OCI-M1 (cell line): ENCODE data around the gene RYR2.
"Not testable (repeated sequence)": the region's sequence is repeated elsewhere in the genome, so short reads cannot be mapped to it uniquely, and the experiment has no call there.

Source experiments
- DNase-seq: peaks from one replicate; lab custom pipeline; 2025; lab: John Stamatoyannopoulos, UW

The RYR2 gene

DNA sequence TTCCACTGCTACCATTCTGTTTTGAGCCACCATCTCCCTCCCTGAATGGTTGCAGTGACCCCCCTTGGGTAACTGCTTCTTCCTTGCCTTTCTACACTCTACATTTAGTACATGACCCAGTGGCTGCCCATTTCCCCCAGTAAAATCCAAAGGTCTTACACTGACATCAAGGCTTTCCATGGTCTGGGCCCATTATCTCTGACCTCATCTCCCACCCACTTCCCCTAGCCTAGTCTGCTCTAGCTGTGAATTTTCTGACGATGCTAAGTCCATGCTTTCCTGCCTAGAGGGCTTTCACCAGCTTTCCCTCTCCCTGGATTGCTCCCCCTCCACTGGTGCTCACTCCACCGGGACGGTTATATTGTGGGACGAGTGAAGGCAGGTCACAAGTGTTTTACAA lies 219.2 kb downstream of the RYR2 start:
- DNase-seq: peak; percentile 22

DNA sequence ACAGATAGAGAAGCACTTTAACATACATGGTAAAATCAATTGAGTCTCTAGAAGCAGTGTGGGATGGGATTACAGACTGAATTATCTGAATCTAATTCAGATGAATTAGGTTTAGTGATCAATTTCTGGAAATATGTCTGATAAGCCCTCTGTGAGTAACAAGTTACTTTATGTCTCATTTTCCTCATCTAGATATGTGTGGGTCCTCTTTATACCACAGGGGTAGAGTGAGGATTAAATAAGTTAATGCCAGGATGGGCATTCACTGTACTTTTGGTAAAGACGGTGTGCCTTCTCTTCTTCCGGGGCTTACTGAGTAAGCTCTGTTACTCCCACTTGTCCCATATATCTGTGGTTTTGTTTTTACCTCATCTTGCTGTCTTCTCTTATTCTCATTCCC lies 225.8 kb downstream of the RYR2 start:
- DNase-seq: no peak

DNA sequence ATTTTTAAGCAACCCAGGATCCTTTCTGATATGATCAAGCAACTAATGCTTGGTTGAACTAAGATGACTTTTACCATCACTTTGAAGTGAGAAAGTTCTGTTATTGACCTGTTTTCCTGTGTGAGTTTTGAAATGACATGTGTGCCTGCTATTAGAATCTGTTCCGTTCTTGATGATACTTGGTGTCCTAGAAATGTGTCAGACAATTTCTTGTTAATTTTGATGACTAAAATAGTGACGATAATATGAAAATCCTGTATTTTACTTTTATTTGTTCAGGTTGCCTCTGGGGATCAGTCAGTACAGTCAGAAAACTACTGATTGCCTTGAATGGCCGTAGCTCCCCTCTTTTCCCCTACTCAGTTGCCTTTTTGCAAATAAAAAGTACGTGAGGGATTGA lies 228.0 kb downstream of the RYR2 start:
- DNase-seq: no peak

DNA sequence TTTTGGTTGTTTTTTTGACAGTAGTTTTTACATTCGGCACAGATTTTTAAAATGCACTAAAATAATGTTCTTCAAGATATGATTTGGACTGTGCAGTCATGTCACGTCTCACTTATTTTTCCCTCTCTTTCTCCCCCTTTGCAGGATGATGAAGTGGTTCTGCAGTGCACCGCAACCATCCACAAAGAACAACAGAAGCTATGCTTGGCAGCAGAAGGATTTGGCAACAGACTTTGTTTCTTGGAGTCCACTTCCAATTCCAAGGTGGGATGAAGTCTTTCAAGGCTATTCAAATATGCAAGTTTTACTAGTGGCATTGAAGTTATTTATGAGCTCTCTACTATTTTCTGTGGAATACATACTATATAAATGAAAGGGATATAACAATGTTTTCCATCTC lies 228.4 kb downstream of the RYR2 start:
- no peak for DNase-seq

DNA sequence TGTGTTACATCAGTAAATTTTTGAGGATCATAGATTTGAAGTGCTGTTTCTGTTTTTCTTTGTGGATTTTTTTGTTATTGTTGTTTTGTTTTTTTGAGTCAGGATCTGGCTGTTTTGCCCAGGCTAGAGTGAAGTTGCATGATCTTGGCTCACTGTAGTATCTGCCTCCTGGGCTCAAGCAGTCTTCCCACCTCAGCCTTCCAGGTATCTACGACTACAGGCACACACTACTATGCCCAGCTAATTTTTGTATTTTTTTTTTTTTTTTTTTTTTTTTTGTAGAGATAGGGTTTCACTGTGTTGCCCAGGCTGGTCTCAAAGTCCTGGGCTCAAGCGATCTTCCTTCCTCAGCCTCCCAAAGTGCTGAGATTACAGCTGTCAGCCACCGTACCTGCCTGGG lies 236.0 kb downstream of the RYR2 start:
- DNase-seq: not testable (repeated sequence)

DNA sequence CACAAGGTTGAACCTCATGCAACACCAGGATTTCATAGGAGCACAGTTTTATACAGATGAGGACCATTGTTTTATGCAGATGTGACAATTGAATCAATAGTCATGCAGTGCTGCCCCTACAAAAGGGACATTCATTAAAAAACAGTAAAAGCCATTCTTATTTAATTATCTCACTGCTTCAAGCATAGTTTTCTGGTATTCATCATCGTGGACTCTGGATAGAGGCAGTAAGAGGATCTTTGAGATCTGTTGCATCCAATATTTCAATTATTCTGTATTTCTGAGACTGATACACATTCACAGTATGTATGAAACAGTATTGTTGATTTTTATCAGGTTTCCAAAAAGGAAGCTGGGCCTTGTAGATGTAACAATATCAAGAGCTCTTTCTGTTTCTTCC lies 237.6 kb downstream of the RYR2 start:
- no peak for DNase-seq

DNA sequence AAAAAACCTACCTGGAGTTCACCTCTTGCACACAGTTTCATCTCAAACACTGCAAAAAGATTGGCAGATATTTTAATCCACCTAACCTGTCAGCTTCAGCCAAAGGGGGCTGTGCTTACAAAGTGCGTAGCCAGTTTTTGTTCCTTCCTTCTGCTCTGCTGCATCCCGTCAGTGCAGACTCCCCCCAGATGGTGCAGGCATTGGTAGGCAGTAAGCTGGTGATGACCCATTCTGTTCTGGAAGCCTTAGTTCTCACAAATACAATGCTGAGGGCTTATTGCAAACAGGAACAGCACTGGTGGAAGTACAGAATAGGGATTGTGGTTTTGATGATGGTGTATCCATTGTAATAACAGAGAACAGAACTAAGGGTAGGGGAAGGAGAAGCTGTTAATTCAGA lies 239.5 kb downstream of the RYR2 start:
- DNase-seq: no peak

DNA sequence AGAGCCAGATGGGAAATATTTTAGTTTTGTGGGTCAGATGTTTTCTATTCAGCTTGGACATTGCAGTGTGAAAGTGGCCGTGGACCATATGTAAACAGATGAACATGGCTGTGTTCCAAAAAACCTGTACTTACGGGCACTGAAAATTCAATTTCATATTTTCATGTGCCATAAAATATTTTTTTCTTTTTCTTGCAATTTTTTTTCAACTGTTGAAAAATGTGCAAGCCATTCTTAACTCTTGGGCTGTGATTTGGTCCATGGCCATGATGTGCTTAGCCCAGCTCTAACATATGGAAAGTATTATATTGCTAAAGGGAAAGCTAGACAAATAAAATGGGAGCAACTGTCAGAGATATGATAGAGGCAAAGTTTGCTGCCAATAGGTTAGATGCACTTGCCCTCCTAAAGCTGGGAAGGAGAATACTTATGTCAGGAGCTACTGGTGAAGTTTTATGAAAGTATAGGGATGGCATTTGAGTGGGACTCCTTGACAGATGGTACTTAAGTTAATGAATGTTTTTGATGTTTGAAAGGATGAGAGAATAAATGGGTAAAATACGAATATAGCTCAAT lies 240.3 kb downstream of the RYR2 start:
- DNase-seq: no peak

DNA sequence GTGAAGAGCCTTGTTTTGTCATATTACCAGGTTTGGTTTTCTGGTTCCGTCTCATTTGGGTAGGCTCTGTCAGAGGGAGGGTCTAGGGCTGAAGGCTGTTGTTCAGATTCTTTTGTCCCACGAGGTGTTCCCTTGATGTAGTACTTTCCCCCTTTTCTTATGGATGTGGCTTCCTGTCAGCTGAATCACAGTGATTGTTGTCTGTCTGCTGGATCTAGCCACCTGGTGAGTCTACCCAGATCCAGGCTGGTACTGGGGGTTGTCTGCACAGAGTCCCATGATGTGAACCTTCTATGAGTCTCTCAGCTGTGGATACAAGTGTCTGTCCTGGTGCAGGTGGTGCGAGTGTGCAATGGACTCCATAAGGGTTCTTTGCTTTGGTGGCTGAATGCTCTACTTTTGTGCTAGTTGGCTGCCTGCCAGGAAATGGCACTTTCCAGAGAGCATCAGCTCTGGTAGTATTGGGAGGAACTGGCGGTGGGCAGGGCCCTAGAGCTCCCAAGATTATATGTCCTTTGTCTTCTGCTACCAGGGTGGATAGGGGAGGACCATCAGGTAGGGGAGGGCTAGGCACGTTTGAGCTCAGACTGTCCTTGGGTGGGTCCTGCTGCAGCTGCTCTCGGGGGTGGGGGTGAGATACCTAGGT lies 246.0 kb downstream of the RYR2 start:
- DNase-seq: no peak

DNA sequence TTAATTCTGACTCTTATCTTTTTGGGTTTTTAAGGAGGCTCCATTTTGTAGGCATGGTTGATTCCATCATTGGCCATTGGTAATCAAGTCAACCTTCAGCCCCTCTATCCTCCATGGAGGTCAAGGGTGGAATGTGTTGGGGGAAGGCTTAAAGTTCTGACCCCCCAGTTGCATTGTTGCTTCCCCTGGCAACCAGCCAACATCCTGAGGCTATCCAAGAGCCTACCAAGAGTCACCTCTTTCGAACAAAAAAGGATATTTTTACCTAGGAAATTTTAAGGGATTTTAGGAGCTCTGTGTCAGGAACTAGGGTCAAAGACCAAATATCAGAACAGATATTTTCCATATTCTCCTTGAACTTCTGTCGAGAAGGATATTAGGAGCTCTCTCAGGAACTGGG lies 251.8 kb downstream of the RYR2 start:
- no peak for DNase-seq

DNA sequence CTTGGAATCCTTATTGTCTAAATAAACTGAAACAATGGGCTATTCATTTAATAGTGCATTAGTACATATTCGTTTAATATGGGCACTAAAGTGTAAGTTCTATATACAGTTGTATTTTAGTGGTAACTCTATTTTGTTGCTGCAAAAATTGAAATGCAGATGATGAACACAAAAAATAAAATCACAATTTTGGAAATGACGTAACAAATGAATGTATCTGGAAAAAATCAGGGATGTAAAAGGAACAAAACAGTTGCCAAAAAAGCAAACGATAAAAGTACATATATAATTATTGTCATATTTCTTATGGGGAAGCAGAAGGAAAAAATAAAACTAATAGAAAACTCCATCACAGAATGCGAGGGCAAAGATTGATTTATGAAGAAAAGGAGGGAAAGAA lies 254.9 kb downstream of the RYR2 start:
- DNase-seq: no peak

DNA sequence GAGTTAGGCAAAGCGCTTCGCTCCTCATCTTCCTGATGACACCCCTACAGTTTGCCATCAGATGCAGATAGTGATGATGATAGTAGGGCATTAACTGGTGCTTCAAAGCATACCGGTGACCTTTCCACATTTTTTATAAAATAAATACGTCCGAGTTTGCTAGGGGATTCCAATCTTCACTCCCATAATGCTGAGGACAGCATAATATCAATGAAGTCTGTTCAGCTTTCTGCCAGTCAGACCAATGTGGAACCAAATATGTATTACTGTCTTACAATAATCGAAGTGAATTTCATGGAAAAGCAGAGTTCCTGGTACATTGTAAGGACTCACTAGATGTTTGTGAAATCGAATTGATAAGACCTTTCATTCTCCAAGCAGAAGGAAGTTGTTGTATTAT lies 258.7 kb downstream of the RYR2 start:
- DNase-seq: no peak

DNA sequence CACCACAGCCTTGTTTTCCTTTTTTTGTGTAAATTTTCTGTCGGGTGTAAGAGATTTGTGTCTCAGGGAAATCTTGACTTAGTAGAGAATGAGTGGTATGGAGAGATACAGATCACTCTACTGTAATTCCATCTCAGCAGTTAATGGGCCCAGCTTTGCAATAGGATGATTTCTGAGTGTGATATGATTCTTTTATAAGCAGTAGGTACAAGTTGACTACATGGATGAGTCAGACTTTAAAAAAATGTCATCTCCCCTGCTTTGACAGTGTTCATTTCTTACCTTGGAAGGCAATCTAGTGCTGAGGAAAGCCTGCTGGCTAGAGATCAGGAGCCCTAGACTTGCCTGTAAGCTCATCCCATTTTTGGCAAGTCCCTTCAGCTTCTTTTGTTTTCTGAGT lies 261.9 kb downstream of the RYR2 start:
- no peak for DNase-seq

DNA sequence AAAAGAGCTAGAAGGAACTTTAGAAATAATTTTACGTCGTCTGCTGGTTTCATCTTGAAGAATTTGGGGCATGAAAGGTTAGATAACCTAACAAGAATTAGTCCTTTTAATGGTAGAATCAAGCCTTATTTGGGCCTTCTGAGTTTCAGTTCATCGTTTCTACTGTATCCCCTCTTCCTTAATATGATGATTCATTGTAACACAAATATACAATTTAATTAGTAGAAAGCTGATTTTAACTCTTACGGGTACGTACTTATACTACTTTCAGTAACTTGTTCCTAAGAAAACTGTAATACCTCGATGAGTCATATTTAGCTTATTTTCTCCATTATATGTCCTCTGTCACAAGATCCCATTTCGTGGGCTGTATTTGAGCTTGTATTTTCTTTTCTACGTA lies 264.7 kb downstream of the RYR2 start:
- DNase-seq: no peak

DNA sequence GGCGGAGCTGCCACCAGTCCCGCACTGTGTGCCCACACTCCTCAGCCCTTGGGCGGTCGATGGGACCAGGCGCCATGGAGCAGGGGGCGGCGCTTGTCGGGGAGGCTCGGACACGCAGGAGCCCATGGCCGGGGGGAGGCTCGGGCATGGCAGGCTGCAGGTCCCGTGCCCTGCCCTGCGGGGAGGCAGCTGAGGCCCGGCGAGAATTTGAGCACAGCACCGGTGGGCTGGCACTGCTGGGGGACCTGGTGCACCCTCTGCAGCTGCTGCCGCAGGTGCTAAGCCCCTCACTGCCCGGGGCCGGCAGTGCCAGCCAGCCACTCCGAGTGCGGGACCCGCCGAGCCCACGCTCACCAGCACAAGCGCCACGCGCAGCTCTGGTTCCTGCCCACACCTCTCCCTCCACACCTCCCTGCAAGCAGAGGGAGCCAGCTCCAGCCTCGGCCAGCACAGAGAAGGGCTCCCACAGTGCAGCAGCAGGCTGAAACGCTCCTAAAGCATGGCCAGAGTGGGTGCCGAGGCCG lies 267.7 kb downstream of the RYR2 start:
- DNase-seq: no peak

DNA sequence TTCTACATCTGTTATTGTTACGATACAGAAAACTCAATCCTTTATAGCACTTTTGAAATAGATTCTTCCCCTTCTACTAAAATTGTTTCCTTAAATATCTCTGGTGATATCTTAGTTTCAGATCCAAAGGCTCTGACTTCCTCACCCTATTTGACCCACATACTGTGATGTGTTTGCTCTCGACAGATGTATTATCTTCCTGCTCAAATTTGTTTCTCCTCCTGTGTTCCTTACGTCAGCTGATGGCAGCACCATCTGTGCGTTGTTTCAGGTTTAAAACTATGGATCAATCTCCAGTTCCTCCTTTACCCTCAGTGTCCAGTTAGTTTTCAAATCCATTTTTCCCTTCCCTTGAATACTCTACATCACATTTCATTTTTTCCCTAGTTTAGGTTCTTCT lies 274.4 kb downstream of the RYR2 start:
- DNase-seq: no peak

DNA sequence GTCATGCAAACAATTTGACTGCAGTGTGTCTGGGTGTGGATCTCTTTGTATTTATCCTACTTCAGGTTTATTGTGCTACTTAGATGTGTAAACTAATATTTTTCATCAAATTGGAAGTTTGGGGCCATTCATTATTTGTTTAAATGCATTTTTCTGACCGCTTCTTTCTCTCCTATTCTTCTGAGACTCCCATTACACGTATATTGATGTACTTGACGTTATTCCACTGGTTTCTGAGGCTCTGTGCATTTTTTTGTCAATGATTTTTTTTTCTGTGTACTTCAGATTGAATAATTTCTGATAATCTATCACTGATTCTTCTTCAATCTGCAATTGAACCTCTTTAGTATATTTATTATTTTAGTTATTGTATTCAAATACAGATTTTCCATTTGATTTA lies 276.8 kb downstream of the RYR2 start:
- no peak for DNase-seq

DNA sequence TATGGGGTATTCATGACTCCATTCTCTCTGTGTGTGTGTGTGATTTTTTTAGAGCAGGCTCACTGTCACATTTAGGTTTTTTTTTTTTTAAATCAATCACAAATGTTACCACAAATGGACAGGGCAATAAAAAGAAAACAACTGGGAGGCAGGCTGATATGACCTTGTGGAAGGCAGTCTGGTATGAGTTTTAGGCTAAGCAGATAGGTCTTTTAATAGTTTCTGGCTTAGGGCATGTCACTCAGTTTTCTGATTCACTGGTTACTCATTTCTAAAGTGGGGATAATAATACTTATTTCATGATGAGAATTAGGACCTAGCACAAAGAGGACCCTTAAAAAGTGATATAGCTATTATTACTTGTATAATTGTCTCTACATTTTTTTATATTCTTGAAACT lies 278.9 kb downstream of the RYR2 start:
- DNase-seq: no peak

DNA sequence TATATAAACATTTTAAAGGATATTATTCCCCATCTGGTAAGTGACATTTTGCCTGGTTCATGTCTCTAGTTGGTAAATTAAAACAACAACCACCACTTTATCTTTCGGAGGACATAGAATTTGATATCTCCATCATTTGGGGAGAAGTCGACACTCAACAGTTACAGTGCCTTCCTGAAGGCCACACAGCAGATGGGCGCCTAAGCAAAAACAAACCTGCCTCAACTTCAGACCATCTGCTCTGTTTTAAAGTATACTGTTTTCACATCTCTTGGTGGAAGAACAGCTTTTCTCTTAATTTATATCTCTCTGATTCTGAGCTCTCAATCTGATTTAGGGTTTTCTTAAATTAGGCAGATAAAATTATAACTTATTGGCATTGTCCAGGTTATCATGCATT lies 282.2 kb downstream of the RYR2 start:
- DNase-seq: no peak

DNA sequence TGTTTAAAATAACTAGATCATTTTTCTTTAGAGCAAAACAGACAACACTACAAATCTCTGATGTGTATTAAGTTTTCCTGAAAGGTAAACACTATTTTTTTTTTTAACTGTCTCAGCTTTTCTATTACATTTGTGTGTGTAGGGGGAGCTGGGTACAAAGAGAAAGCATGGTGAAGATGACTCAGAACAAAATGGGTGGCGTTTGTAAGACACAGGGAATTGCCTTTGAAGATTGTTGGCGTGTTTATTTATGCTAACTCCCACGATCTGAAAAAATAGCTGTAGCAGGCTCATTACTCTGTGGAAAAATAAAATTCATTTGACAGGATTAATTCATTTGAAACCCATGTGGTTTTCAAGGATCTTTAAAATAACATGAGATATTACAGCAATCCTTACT lies 285.1 kb downstream of the RYR2 start:
- DNase-seq: peak; percentile 28

DNA sequence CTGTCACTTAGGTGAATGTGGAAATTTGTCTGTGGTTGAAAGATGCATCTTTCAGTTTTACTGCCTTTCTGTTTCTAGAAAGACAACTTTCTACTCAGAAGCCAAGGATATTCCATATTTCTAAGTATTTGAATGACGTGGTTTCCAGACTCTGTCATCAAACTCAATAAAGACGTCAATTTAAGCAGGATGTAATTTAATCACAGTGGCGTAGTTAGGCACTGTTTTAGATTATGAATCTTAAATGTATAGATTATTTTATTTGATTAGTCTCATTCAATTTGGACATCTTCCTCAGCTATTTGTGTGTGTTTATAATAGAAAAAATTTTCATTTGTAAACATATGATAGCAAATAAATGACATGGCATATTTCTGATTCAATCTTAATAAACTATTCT lies 298.9 kb downstream of the RYR2 start:
- DNase-seq: no peak

DNA sequence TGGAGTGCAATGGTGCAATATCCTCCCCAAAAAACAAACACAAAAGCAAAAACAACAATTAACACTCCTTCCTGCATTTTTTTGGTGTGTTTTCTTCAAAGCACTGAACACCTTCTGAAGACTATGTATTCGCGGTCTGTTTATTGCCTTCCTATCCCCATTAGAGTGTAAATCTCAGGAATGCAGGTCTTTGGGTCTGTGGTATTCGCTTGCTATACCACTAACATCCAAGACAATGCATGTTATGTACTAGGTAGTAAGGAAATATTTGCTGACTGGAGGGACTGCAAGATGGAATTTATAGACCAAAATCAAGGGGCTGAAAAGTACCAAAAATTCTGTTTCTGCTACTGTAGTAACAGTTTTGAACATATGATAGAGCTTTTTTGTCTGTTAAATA lies 299.4 kb downstream of the RYR2 start:
- DNase-seq: no peak

DNA sequence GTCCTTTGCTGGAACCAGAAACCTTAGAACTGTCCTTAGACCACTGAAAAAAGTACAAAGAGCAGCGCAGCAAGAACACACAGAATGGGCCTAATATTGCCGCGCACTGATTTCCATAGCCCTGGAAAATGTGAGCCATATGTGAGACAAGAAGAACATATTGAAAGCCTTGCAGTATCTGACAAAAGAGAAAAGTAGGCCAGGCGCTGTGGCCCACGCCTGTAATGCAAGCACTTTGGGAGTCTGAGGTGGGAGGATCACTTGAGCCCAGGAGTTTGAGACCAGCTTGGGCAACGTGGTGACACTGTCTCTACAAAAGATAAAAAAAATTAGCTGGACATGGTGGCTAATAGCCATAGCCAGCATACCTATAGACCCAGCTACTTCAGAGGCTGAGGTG lies 300.7 kb downstream of the RYR2 start:
- no peak for DNase-seq

DNA sequence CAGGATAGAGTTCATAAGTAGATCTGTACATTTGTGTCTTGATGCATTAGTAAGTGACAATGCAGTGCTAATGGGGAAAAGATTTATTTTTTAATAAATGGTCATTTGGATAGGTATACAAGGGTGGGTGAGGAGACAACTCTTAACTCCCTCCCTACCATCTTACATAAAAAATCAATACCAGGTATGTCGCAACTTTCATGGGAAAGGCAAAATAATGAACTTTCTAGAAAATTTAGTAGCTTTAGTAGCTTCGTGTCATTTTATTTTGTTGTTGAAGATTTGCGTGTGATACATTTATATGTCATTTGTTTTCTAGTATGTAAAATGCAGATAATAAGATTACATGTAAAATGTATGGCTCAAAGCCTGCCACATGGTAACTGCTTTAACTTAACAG lies 310.8 kb downstream of the RYR2 start:
- no peak for DNase-seq
